ENCODE data around the gene GGT5.

GRCh38 chr22:24236656-24237055 is 8.2 kb downstream of the GGT5 start:
- no peak for TF ChIP-seq POLR2A (IDR thresholded peaks at IDR 0.05; ENCODE audit: low read length)
- TF ChIP-seq GATA1 (IDR thresholded peaks at IDR 0.05; ENCODE audit: low read depth, low read length): no peak

All from erythroblast (primary cell).